ENCODE measurements around the gene OR56A4.

DNA sequence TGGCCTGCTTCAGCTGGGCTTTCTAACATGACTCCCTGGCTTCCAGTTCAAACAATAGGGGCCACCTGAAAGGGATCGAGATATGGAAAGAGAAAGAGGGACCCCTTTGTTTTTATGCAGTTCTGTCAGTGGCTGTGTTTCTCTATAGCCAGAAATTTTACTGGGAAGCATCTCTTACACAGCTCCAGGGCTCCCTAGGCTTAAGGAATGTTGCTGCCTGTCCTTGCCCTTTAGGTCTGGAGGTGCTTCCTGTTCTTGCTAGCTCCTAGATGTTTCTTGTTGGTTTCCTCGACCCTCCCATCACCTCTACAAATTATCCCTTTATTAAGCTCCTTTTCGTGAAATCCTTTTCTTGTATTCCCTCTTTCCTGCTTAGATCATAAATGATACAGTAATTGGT is 45.6 kb upstream of the OR56A4 start:
- TF ChIP-seq, protein P1, sequence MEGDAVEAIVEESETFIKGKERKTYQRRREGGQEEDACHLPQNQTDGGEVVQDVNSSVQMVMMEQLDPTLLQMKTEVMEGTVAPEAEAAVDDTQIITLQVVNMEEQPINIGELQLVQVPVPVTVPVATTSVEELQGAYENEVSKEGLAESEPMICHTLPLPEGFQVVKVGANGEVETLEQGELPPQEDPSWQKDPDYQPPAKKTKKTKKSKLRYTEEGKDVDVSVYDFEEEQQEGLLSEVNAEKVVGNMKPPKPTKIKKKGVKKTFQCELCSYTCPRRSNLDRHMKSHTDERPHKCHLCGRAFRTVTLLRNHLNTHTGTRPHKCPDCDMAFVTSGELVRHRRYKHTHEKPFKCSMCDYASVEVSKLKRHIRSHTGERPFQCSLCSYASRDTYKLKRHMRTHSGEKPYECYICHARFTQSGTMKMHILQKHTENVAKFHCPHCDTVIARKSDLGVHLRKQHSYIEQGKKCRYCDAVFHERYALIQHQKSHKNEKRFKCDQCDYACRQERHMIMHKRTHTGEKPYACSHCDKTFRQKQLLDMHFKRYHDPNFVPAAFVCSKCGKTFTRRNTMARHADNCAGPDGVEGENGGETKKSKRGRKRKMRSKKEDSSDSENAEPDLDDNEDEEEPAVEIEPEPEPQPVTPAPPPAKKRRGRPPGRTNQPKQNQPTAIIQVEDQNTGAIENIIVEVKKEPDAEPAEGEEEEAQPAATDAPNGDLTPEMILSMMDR (conservative IDR thresholded peaks at IDR 0.05), result no peak
- TF ChIP-seq EZH2 (IDR thresholded peaks at IDR 0.05; ENCODE audit: low read depth), result no peak

Measured in PC-9 (cell line).